NCI-H82 treated with DMSO at 0.1 percent for 48 hours (cell line): Measurements from ENCODE around the gene RAB10.
"Not testable (repeated sequence)": the region's sequence is repeated elsewhere in the genome, so short reads cannot be mapped to it uniquely, and the experiment has no call there.

Experiments
- DNase-seq: peaks from one replicate; lab custom pipeline; 2025; ENCODE audit not compliant: unreplicated experiment; lab: John Stamatoyannopoulos, UW

The RAB10 gene

GRCh38 chr2:26144953-26145680 is 111.2 kb downstream of the RAB10 start:
- peak; percentile 38 for DNase-seq

DNA sequence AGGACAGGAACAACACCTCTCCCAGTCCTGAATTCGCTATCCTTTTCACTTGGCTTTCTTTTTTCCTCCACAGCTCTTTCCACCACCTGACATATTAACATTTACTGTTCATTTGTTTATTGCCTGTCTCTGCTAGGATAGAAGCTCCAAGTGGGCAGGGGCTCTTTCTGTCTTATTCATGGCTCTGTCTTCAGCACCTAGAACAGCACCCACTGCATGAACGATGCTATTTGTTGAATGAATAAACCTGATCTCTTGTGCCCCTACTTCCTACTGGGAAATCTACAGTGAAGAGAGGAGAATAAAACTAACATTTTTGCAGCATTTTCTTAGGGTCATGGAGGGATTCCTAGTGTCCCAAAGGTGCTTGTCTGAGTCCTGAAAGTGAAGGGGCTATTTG is 114.6 kb downstream of the RAB10 start:
- no peak for DNase-seq

GRCh38 chr2:26150243-26150642 is 116.4 kb downstream of the RAB10 start:
- DNase-seq: no peak

DNA sequence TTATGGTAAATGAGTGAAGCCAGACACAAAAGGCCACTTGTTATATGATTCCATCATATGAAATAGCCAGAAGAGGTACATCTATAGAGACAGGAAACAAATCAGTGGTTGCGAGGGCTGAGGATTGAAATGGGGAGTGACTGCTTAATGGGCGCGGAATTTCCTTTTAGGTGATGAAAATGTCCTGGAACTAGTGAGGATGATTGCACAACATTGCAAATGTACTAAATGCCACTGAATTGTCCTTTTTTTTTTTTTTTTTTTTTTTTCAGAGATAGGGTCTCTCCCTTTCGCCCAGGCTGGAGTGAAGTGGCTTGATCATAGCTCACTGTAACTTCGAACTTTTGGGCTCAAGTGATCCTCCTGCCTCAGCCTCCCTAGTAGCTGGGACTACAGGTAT is 123.7 kb downstream of the RAB10 start:
- no peak for DNase-seq

GRCh38 chr2:26161926-26162325 is 128.0 kb downstream of the RAB10 start:
- no peak for DNase-seq

GRCh38 chr2:26162963-26163362 is 129.1 kb downstream of the RAB10 start:
- DNase-seq: no peak

DNA sequence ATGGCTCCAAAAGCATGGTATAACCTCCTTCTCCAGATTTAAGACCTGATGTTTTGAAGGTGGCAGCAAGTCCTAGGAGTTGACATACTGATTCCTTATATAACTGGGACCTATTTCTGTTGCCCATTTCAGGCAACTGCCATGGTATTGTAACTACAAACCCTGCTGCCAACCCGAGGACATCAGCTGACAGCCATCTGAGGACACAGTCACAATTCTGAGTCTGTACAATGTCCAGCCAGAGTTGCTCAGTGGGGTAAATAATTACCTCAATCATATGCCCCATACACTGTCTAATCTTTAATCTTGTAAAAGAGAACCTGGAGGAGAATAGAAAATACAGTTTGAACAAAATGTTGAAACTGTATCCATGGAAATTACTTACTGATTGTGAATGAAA is 130.3 kb downstream of the RAB10 start:
- no peak for DNase-seq

DNA sequence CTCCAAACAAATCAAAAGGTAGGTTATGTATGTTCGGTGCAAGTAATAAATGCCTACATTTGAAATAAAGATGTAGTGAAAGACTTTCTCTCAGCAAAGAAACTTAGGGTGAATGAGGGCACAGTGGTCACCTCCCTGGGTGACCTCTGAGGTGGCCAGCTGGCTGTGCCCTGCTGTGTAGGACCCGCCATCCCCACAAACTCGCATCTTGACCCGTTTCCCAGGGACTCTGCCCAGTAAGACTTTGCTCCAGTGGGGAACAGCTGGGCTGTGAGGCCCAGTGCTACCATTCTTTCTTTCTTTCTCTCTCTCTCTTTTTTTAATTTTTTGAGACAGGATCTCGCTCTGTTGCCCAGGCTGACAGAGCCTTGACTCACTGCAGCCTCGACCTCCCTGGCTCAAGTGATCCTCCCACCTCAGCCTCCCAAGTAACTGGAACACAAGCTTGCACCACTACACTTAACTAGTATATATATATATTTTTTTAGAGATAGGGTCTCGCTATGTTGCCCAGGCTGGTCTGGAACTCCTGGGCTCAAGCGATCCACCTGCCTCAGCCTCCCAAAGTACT is 130.8 kb downstream of the RAB10 start:
- no peak for DNase-seq

GRCh38 chr2:26165403-26165802 is 131.5 kb downstream of the RAB10 start:
- DNase-seq: no peak

DNA sequence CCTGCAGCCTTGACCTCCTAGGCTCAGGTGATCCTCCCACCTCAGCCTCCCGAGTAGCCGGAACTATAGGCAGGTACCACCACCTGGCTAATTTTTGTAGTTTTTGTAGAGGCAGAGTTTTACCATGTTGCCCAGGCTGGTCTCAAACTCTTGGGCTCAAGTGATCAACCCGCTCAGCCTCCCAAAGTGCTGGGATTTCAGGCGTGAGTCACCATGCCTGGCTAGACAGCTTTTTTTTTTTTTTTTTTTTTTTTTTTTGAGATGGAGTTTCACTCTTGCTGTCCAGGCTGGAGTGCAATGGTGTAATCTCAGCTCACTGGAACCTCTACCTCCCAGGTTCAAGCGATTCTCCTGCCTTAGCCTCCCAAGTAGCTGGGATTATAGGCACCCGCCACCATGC is 132.7 kb downstream of the RAB10 start:
- DNase-seq: not testable (repeated sequence)

DNA sequence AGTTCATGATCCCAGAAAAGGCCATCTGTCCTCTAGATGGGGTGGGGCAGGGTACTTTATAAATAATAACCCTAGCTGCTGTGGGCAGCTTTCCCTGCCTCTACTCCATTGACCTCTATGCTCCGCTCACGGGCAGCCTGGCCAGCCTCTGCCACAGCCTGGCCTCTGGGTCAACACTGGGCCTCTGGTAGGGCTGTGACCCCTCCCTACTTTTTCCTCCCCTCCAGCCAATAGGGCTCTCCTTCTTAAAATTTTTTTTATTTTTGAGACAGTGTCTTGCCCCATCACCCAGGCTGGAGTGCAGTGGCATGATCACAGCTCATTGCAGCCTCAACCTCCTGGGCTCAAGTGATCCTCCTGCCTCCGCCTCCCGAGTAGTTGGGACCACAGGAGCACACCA is 134.9 kb downstream of the RAB10 start:
- DNase-seq: no peak

DNA sequence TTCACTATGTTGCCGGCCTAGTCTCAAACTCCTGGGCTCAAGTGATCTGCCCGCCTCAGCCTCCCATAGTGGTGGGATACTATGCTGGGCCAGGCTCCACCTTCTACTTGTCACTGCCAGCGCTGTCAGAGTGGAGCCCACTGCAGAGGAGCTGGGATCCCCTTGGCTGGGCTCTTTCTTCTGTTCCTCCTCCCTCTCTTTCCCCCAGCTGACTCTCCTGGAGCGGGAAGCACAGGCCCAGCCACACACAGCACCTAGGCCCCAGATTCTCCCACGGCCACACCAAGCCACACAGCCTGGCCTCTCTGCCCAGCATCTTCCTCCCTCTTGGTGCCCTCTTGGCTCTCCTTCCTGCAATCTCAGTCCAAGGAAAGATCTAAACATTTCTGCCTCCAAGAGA is 135.3 kb downstream of the RAB10 start:
- no peak for DNase-seq

GRCh38 chr2:26169681-26170414 is 136.0 kb downstream of the RAB10 start:
- no peak for DNase-seq

DNA sequence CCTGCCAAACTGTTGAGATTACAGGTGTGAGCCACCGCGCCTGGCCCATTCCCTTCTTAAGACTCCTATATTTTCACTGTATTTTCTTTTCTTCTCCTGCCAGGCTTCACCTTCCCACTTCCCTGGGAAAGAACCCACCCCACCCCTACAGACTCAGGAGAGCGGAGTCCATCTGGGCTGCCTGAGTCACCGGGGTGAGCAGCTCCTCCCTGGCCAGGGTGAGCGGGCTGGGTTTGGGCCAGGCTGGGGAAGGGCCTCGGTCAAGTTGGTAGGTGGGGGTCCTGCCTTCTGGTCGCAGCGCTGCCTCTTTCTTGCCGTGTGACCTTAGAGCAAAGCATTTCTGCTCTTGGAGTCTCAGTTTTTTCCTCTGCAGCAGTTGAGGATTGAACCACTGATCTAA is 136.9 kb downstream of the RAB10 start:
- DNase-seq: no peak

DNA sequence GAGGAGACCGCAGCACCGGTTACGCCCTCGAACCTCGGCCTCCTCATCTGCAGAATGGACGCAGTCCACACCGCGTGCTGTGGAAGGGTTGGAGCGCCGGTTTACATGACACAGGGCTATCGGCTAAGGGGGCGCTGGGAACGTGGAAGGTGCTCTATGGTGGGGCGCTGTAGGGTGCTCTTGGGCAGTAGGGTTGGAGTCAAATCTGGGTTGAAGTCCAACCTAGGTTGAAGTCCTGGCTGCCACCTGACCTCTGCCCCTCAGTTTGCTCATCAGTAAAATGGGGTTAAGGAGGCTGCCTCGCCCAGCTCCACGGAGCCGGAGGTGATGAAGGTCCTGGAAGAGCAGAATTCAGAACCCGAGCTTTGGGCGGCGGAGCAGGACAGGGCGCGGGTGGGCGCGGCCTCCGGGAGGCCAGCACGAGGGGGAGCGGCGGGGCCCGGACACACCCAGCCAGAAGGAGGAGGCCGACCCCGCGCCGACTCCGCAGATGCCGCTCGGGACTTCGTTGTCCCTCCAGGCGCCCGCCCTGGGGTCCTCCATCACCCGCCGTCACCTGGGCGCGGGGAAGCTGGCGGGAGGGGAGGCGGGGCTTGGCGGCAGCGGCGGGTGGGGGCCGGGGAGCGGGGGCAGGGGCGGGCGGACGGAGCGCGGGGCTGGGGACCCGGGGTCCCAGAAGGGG is 138.4 kb downstream of the RAB10 start:
- no peak for DNase-seq

- no peak for DNase-seq
Measured at GRCh38 chr2:26172871-26173775, 139.2 kb downstream of the RAB10 start, which contains the start of gene GAREM2. GAREM2 (plus strand) TSS chr2:26173088; CDS start chr2:26173221, 133 bp downstream.

GRCh38 chr2:26173776-26174482 is 140.0 kb downstream of the RAB10 start:
- DNase-seq: no peak

DNA sequence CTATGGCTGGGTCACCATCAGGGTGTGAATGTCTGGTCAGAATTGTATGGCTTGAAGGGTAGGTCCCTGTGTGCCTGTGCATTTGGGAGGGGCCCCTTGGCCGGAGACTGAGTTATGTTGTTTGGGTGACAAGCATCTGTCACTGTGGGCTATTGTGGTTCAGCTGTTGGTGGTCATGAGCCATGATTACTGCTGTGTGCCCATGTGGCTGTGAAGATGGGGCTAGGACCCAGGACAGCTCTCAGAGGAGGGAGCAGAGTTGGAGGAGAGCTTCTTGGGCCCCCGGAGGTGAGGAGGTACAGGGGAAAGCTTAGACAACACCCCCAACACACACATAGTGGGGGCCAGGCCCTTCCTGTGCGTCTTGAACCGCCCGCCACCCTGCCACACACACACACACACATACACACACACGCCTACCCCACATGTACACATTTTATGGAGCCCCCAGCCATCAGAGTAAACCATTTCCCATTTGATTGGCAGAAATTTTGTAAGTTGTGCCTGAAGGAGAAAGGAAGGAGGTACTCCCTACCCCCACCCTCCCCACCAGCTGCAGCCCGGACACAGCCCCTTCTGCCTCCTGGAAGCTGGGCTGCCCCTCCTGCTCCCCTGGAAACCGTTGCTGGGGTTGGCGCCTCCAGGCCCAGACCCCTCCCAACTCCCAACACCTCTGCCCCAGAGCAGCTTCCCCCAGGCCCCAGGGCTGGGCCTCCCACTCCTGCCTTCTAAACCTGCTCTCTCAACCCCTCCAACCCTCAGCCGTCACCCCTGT is 141.0 kb downstream of the RAB10 start:
- no peak for DNase-seq
